Mesenteric fat pad (tissue), 1 donor: ENCODE data around the gene CYP2R1. TPM values are rescaled to one million over a fixed set of nuclear protein-coding genes. Genes with fewer than 3 reads are reported as not detected.
A peak's percentile ranks its signal among the peaks of the same experiment; 100 is the strongest.
"Not testable (repeated sequence)": the region's sequence is repeated elsewhere in the genome, so short reads cannot be mapped to it uniquely, and the experiment has no call there.

Experiments used
- DNase-seq: peaks from one replicate; pipeline ENCODE4 v3.0.0-alpha.2; 2020; ENCODE audit warnings: low spot score
- total RNA-seq: library from RNA; stranded (reverse); fragmentation: NEBNext Ultra II Directional; extraction: Animal tissue kit (Norgen Biotek cat#: 25700); gene quantifications from one replicate; pipeline ENCODE4 v1.2.1, GENCODE V29; 2021
- donor health status: DM: yes; HTN: yes; CAD: no.

The CYP2R1 gene
- total RNA-seq, 1 donor from 2014 or later: 6.3 TPM

GRCh38 chr11:14892577-14892976, 546 bp upstream of the CYP2R1 start:
- no peak for DNase-seq

GRCh38 chr11:14891143-14892035, 642 bp downstream of the CYP2R1 start:
- peak; percentile 96 for DNase-seq

- DNase-seq: no peak
Measured at GRCh38 chr11:14886513-14886912, 5.5 kb downstream of the CYP2R1 start.

- no peak for DNase-seq
Measured at GRCh38 chr11:14884667-14885273, 7.3 kb downstream of the CYP2R1 start.

GRCh38 chr11:14883683-14884082, 8.3 kb downstream of the CYP2R1 start:
- not testable (repeated sequence) for DNase-seq

- DNase-seq: no peak
Measured at GRCh38 chr11:14882196-14882595, 9.8 kb downstream of the CYP2R1 start.

- no peak for DNase-seq
Measured at GRCh38 chr11:14881576-14882193, 10.3 kb downstream of the CYP2R1 start.

GRCh38 chr11:14875163-14875562, 16.9 kb downstream of the CYP2R1 start:
- no peak for DNase-seq

GRCh38 chr11:14873632-14874031, 18.4 kb downstream of the CYP2R1 start:
- DNase-seq: no peak

GRCh38 chr11:14872032-14872431, 20.0 kb downstream of the CYP2R1 start:
- DNase-seq: no peak

GRCh38 chr11:14863775-14864174, 28.3 kb downstream of the CYP2R1 start:
- not testable (repeated sequence) for DNase-seq

GRCh38 chr11:14861680-14862079, 30.4 kb downstream of the CYP2R1 start:
- DNase-seq: no peak

GRCh38 chr11:14860511-14860910, 31.5 kb downstream of the CYP2R1 start:
- DNase-seq: no peak

GRCh38 chr11:14858404-14858803, 33.6 kb downstream of the CYP2R1 start:
- DNase-seq: no peak

GRCh38 chr11:14857621-14858020, 34.4 kb downstream of the CYP2R1 start:
- no peak for DNase-seq

- no peak for DNase-seq
Measured at GRCh38 chr11:14855890-14856289, 36.1 kb downstream of the CYP2R1 start.

- DNase-seq: no peak
Measured at GRCh38 chr11:14854057-14854456, 38.0 kb downstream of the CYP2R1 start.

- DNase-seq: no peak
Measured at GRCh38 chr11:14852571-14853177, 39.4 kb downstream of the CYP2R1 start.

GRCh38 chr11:14842002-14842401, 50.0 kb downstream of the CYP2R1 start:
- DNase-seq: no peak

- DNase-seq: no peak
Measured at GRCh38 chr11:14835496-14836492, 56.2 kb downstream of the CYP2R1 start.
